ENCODE data around the gene SEMA4C. TPM values are rescaled to one million over a fixed set of nuclear protein-coding genes. Genes with fewer than 3 reads are reported as not detected.

Gene SEMA4C
- polyA plus RNA-seq, 3 donors: 0.08 to 5.7 (median 0.21) TPM

GRCh38 chr2:96809951-96810782 is 59.7 kb downstream of the SEMA4C start:
- Histone ChIP-seq H3K4me1 (ENCODE audit: control insufficient read depth in 1 of 2, insufficient read depth in 2 of 2, low read length in 2 of 2) (peaks cover 1 to 4% of the 10 kb centered on the region in 2 donors), H3K9ac (ENCODE audit: insufficient read depth, low read length, poor library complexity, severe bottlenecking) (no peak overlapping the region), H3K36me3 (replicated peaks in 1 of 2; ENCODE audit: control insufficient read depth in 1 of 2, insufficient read depth in 2 of 2, low read length in 2 of 2) (peaks cover 15 to 22% of the 10 kb centered on the region in 2 donors), H3K27ac (ENCODE audit: low read depth in 1 of 2, low read length in 2 of 2) (no peak overlapping the region), H3K9me3 (replicated peaks in 1 of 2; ENCODE audit: control insufficient read depth in 1 of 2, insufficient read depth in 1 of 2, low read length in 2 of 2) (no peaks in the 10 kb centered on the region), H3K79me2 (ENCODE audit: insufficient read depth, low read length) (no peaks in the 10 kb centered on the region), H3K4me2 (replicated peaks; ENCODE audit: extremely low read depth, low read length, poor library complexity, severe bottlenecking) (no peak overlapping the region), H3K27me3 (ENCODE audit: control insufficient read depth in 2 of 2, insufficient read depth in 2 of 2, low read length in 2 of 2) (no peaks in the 10 kb centered on the region), H3K4me3 (replicated peaks in 1 of 3; ENCODE audit: low read depth in 2 of 3, low read length in 3 of 3) (no peak overlapping the region), H2AFZ (ENCODE audit: insufficient read depth, low read depth, low read length, poor library complexity, severe bottlenecking) (no peak overlapping the region), H4K20me1 (ENCODE audit: insufficient read depth, low read length) (no peaks in the 10 kb centered on the region)
- no peaks in the 10 kb centered on the region for H3K9me3 Mint-ChIP-seq
- peak overlapping the region in 1 of 7 donors; percentile 18 for H3K27ac Mint-ChIP-seq
- no peak overlapping the region for H3K4me3 Mint-ChIP-seq
- DNase-seq: no peak
- H3K4me1 Mint-ChIP-seq: peaks cover 6% of the 10 kb centered on the region
- peaks cover 1 to 3% (median 2%) of the 10 kb centered on the region in 3 donors for H3K27me3 Mint-ChIP-seq (ENCODE audit: low read depth in 3 of 3)
- intact Hi-C loops (cut with micrococcal nuclease): loop anchor here in 1 of 2 donors (10.0 kb wide), 1 partner anchor 45 kb away; the partner anchor contains the start of gene CNNM4
- TF ChIP-seq, protein P1, sequence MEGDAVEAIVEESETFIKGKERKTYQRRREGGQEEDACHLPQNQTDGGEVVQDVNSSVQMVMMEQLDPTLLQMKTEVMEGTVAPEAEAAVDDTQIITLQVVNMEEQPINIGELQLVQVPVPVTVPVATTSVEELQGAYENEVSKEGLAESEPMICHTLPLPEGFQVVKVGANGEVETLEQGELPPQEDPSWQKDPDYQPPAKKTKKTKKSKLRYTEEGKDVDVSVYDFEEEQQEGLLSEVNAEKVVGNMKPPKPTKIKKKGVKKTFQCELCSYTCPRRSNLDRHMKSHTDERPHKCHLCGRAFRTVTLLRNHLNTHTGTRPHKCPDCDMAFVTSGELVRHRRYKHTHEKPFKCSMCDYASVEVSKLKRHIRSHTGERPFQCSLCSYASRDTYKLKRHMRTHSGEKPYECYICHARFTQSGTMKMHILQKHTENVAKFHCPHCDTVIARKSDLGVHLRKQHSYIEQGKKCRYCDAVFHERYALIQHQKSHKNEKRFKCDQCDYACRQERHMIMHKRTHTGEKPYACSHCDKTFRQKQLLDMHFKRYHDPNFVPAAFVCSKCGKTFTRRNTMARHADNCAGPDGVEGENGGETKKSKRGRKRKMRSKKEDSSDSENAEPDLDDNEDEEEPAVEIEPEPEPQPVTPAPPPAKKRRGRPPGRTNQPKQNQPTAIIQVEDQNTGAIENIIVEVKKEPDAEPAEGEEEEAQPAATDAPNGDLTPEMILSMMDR (IDR thresholded peaks at IDR 0.05): no peak
- WGBS (ENCODE audit: insufficient coverage): 94% methylated on average over 5 of the region's 12 CpGs
- H3K36me3 Mint-ChIP-seq: peaks cover 25 to 33% of the 10 kb centered on the region in 2 donors

Other genes with a start within 250 kb of the SEMA4C start
- gene KANSL3, start 231.8 kb downstream of the SEMA4C start, polyA plus RNA-seq: 10 to 100 TPM in 1 of 3 donors, 1 to 10 TPM in 2; 2.5 to 25.3 (median 7.2) TPM
- gene FER1L5, start 227.3 kb downstream of the SEMA4C start, polyA plus RNA-seq: not detected
- 10 to 100 TPM in 2 of 3 donors, 1 to 10 TPM in 1; 7.9 to 22.4 (median 16.6) TPM for gene LMAN2L, start 130.0 kb downstream of the SEMA4C start, polyA plus RNA-seq
- gene CNNM4, start 109.2 kb downstream of the SEMA4C start, polyA plus RNA-seq: 1 to 10 TPM; 2.3 to 8.3 (median 2.6) TPM
- 10 to 100 TPM in 1 of 3 donors, 1 to 10 TPM in 2; 1.2 to 12.0 (median 4.9) TPM for gene CNNM3, start 53.8 kb downstream of the SEMA4C start, polyA plus RNA-seq
- gene ANKRD23, start 26.1 kb downstream of the SEMA4C start, polyA plus RNA-seq: 1 to 10 TPM in 1 of 3 donors, not detected in 2; 1.4 TPM
- gene ANKRD39, start 12.1 kb downstream of the SEMA4C start, polyA plus RNA-seq: 1 to 10 TPM; 6.2 to 9.7 (median 9.0) TPM
- not detected for gene FAM178B, start 116.5 kb upstream of the SEMA4C start, polyA plus RNA-seq
- under 1 TPM; 0.39 to 0.57 (median 0.40) TPM for gene FAHD2B, start 224.8 kb upstream of the SEMA4C start, polyA plus RNA-seq
- 1 to 10 TPM in 2 of 3 donors, under 1 TPM in 1; 0.93 to 1.9 (median 1.1) TPM for gene ANKRD36, start 243.1 kb upstream of the SEMA4C start, polyA plus RNA-seq

Measured in CD14-positive monocyte (primary cell).